Heart left ventricle (tissue), 13 donors: ENCODE results near the gene EOLA1.

Experiments used
- CTCF ChIP-seq, 12 donors: fragments of 200-600 bp; sonication (generic) in 4 of 12; IDR thresholded peaks; one replicate each; pipeline versions ENCODE4 v1.5.0 to v1.8.0; 2018 to 2022; ENCODE audit warnings: antibody characterized with exemption in 12 of 12, mild to moderate bottlenecking in 5 of 12
- POLR2A ChIP-seq, 2 donors: fragments of 450-650 bp; IDR thresholded peaks; one replicate each; pipeline ENCODE4 v1.6.1; 2017; ENCODE audit warnings: antibody characterized with exemption in 2 of 2, mild to moderate bottlenecking in 2 of 2, moderate library complexity in 2 of 2
- donor health status: ischemic (EF 13 %, LVEDD 7.1; RV severe dilation, severe dysfunction).
- donor health status: DM: no; HTN: yes; CAD: no.
- donor health status: DM: no; HTN: no; CAD: no.
- donor health status: ischemic (EF 25% LVEDD 6.9; RV normal size, moderate dysfunction).
- donor health status: ischemic (EF 25% LVEDD 5.7; RV mildly dilated, moderate dysfunction).
- donor health status: ischemic (EF 35%, LVEDD 5.7; RV mildly dilated, moderate dysfunction).
- donor health status: nonischemic (EF 11% LVEDD 7.7; RV severe dilation, severe dysfunction).
- donor health status: DM: yes; HTN: yes; CAD: no.
- donor health status: PGD.
- donor health status: ischemic (EF 29% LVEDD 5.4; RV normal size, mild dysfunction).
- donor health status: nonischemic (EF 23%, LVEDD 6.1; RV moderate dilation, normal function).

GRCh38 chrX:149570668-149571067 lies 29.9 kb downstream of the EOLA1 start:
- TF ChIP-seq CTCF (IDR thresholded peaks at IDR 0.05) (no peak), POLR2A (IDR thresholded peaks at IDR 0.05) (no peak)
